Neural cell (in vitro differentiated cells): ENCODE data around the gene LRRK2.
"Not testable (repeated sequence)": the region's sequence is repeated elsewhere in the genome, so short reads cannot be mapped to it uniquely, and the experiment has no call there.

Experiments used
- EP300 ChIP-seq: fragments of 450-650 bp; conservative IDR thresholded peaks from 2 replicates; pipeline ENCODE4 v1.6.1; 2014; ENCODE audit warnings: antibody characterized with exemption, mild to moderate bottlenecking, moderate library complexity; ENCODE audit not compliant: poor library complexity, severe bottlenecking
- EZH2 ChIP-seq: fragments of 200-600, 300-800 bp; shearing (Covaris generic), sonication (generic); IDR thresholded peaks from 2 replicates; pipeline ENCODE4 v1.6.1; 2014; ENCODE audit warnings: antibody characterized with exemption, low read length, borderline replicate concordance, mild to moderate bottlenecking; ENCODE audit not compliant: insufficient read depth, poor library complexity, severe bottlenecking
- POLR2AphosphoS5 ChIP-seq: IDR thresholded peaks from 2 replicates; pipeline ENCODE4 v1.6.1; 2012
- RAD21 ChIP-seq: fragments of 450-650 bp; conservative IDR thresholded peaks from 2 replicates; pipeline ENCODE4 v1.6.1; 2014; ENCODE audit warnings: antibody characterized with exemption, mild to moderate bottlenecking, moderate library complexity
- TAF1 ChIP-seq: IDR thresholded peaks from 2 replicates; pipeline ENCODE4 v1.6.1; 2012; ENCODE audit warnings: low read depth
- TF ChIP-seq, protein P1 (sequence below): fragments of 450-650 bp; IDR thresholded peaks from 2 replicates; pipeline ENCODE4 v1.5.1; 2014; ENCODE audit warnings: antibody characterized with exemption, mild to moderate bottlenecking, moderate library complexity; ENCODE audit not compliant: poor library complexity, severe bottlenecking

DNA sequence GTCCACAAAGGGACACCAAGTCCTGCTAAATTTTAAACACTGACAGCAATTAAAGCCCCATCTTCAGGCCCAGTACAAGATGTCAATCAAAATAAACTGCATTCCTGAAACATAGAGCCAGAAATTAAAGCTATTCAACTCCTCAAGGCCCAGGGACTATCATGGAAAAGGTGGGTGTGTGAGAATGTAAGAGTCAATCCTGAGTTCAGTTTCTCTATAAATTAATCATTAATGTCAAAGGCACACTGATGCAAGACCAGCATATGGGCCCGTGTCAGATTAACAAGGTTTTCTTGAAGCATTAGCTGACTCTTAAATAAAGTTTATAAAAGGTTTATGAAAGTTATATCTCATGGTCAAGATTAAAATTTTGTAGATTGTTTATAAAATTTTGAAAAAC lies 13.6 kb upstream of the LRRK2 start:
- TF ChIP-seq, protein P1, sequence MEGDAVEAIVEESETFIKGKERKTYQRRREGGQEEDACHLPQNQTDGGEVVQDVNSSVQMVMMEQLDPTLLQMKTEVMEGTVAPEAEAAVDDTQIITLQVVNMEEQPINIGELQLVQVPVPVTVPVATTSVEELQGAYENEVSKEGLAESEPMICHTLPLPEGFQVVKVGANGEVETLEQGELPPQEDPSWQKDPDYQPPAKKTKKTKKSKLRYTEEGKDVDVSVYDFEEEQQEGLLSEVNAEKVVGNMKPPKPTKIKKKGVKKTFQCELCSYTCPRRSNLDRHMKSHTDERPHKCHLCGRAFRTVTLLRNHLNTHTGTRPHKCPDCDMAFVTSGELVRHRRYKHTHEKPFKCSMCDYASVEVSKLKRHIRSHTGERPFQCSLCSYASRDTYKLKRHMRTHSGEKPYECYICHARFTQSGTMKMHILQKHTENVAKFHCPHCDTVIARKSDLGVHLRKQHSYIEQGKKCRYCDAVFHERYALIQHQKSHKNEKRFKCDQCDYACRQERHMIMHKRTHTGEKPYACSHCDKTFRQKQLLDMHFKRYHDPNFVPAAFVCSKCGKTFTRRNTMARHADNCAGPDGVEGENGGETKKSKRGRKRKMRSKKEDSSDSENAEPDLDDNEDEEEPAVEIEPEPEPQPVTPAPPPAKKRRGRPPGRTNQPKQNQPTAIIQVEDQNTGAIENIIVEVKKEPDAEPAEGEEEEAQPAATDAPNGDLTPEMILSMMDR, result not testable (repeated sequence)
- not testable (repeated sequence) for TF ChIP-seq EZH2, POLR2AphosphoS5, TAF1, RAD21, EP300
